NCI-H446 (cell line): ENCODE results near the gene ZSCAN9.
A peak's percentile ranks its signal among the peaks of the same experiment; 100 is the strongest.

ENCODE experiments used
- DNase-seq, 2 experiments: peaks; one replicate each; lab custom pipeline; 2025; lab: John Stamatoyannopoulos, UW

ZSCAN9 gene

DNA sequence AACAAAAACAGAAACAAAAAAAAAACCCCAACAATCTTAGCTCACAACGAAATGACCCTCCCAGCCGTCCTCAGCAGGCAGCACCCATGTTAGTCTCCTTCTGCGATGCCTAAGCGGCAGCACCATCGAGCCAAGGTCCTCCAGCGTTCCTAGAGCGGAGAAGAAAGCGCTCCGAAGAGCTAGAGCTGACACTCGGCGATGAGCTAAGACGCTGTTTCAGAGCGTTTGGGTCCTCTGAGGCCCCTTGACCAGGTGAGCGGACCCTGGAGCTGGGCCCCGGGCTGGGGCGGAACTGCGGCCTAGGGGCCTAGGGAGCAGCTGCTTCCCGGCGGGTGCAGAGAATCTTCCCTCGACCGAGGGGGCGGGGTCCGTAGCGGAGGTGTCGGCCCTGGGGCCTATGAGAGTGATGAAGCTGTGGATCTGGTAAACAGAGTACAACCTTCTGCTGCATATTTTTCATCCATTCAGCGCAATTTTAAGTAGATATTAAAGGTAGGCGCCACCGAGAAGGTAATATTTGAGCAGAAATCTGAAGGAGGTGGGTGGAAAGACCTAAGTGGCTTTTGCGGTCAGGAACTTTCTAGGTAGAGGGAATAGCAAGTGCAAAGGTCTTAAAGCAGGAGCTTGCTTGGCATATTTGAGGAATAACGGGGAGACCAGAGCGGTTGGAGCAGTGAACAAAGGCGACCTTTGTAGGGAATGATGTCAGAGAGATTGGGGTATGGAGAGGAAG, 42.1 kb downstream of the ZSCAN9 start, which contains the start of gene ZSCAN26:
ZSCAN26 (plus strand) TSS at position 182 of the 733 bp plus-strand sequence. CDS start 4,777 bp downstream, outside the sequence.
- peak; percentile 85 to 91 for DNase-seq

DNA sequence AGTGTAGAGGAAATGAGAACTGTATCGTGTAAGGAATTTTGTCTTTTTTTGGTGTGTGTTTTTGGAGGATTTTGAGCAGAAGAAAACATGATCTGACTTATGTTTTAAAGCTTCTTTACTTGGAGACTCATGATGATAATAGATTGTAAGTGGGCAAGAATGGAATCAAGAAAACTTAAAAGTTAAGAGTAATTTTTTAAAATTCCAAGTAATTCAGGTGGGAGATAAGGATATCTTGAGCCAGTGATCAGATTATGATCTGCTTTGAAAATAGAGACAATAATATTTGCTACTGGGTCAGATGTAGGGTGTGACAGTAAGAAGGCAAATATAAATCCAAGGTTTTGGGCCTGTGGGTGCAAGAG, 42.6 kb downstream of the ZSCAN9 start:
- no peak for DNase-seq

DNA sequence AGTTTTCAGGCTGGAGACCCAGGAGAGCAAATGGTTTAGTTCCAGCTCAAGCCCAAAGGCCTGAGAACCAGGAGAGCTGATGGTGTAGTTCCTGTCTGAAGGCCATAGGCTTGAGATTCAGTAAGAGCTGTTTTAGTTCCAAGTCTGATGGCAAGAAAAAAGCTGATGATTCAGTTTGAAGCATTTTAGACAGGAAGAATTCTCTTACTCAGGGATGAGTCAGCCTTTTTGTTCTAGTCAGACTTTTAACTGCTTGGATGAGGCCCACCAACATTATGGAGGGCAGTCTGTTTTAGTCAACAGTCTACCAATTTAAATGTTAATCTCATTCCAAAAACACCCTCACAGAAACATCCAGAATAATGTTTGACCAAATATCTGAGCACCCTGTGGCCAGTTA, 44.4 kb downstream of the ZSCAN9 start:
- no peak for DNase-seq

DNA sequence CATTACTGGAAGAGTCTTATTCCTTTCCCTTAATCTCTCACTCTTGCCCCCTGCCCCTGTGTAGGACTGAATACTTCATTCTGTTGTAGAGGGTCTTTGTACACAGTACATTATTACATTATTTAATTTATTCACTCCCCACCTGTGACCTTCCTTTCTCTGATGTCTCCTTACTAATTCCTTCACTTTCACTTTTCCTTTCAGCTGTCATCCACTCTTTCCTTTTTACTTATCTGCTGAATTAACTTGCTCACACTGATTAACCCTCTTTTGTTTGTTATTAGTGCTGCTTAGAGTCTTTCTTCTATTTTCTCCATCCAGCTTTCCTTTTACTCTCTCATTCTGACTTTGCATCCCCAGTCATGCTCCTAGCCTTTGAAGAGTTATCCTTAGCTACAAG, 49.8 kb downstream of the ZSCAN9 start:
- DNase-seq: no peak

DNA sequence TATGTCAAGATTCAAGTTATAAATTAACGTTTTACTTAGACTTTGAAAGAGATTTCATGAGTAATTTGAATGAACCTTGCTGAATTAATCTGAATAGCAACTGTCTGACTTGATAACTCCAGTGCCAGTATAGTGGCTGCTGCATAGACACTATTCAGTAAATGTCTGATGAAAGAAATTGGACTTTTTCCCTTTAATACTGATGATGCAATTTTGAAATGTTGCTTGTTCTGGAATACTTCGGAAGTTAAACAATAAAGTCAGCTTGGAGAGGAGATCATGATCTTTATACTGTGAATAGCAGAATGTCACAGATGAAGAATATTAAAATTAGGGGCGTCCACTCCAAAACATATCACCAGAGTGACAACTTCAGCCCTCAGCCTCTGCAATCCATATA, 52.7 kb downstream of the ZSCAN9 start:
- no peak for DNase-seq

DNA sequence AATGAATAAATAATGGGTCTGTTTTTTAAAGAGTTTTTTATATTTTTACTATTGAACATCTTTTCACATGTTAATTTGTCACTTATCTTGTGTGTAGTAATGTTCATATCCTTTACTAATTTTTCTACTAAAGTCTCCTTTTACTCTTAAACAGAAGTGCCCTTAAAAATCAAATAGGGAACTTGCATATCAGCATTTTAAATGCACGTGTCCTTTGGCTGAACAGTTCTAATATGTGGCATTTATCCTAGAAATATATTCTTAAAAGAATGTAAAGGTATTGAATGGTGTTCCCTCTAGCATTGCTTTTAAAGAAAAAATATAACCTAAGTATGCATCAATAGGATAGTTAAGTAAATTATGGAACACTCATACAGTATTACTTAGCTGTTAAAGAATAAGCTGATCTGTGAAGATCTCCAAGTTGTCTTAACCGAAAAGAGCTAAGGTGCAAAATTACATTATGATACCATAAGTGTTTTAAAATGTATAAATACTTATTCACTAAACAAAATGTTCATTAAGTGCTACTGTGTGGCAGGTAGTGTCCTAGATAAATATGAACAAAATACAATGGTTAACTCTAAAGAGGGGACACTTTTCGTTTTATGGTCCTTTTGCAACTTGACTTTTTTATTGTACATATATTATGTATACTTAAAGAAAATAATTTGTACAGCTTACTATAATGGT, 55.7 kb downstream of the ZSCAN9 start:
- no peak for DNase-seq

DNA sequence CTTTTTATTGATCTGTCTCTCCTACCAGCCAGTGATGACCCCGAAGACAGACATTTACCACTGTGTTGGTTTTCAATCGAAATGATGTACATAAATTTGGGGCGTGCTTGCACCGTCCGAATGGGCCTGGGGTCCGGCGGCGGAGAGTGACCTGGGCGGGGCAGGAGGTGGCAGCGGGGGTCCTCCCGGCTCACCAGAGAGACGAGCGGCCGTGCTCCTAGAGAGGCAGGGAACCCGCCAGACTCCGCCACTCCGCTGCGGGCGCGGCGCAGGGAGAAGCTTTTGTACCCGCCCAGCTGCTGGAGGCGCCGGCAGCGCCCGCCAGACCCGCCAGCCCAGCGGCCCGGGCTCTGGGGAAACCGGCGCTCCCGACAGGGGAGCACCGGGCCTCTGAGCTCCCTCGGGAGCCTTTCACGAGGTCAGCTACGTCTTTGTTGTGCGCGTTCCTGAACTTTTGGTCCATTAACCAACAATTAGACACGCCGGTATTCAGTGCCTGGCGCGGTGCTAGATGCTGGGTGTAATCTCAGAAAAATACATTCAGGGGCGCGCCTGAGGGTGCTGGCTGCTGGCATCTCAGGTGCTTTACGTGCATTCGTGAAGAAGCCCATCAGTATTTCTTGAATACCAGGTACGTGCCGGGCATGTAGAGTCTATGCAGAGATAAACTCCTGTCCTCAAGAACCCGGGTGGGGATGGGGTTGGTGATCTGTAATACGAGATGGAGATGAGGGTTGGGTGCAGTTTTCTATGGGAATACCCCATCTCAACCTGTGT, 56.4 kb downstream of the ZSCAN9 start, which contains the start of gene PGBD1:
PGBD1 (plus strand) TSS at position 285 of the 777 bp plus-strand sequence. CDS start 2,242 bp downstream, outside the sequence.
- peak; percentile 28 to 82 for DNase-seq

DNA sequence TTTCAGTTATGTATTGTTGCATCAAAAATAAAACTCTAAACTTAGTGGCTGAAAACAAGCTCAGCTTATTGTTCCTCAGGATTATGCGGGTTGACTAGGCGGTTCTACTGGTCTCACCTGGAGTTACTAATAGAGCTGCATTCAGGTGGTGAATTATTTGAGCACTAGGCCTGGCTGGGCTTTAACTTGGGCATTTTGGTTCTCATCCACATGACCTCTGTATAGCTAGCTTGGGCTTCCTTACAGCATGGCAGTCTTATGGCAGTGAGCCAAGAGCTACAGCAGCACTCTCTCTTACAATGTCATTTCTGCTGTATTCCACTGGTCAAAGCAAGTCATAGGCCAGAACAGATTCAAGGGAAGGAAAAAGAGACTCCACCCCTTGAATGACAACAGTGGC, 57.9 kb downstream of the ZSCAN9 start:
- no peak for DNase-seq
